ENCODE measurements around the gene HECA.

GRCh38 chr6:139124887-139125672 is 9.8 kb upstream of the HECA start:
- TF ChIP-seq CTCF (IDR thresholded peaks at IDR 0.05), result no peak
- no peak for TF ChIP-seq POLR2A (IDR thresholded peaks at IDR 0.05)
- TF ChIP-seq POLR2AphosphoS5 (IDR thresholded peaks at IDR 0.05), result no peak
